HG02852 (cell line): ENCODE results near the gene DENND1A.
A peak's percentile ranks its signal among the peaks of the same experiment; 100 is the strongest.
"Not testable (repeated sequence)": the region's sequence is repeated elsewhere in the genome, so short reads cannot be mapped to it uniquely, and the experiment has no call there.

Experiments
- ATAC-seq: cut with Tn5 transposase; IDR thresholded peaks from one replicate; pipeline ENCODE4 v1.9.1; 2021; ENCODE audit warnings: mild to moderate bottlenecking, moderate library complexity; ENCODE audit not compliant: unreplicated experiment

DENND1A gene

GRCh38 chr9:123637945-123638634 is 291.8 kb downstream of the DENND1A start:
- ATAC-seq, result no peak

- no peak for ATAC-seq
Measured at GRCh38 chr9:123637606-123637944, 292.4 kb downstream of the DENND1A start.

GRCh38 chr9:123636805-123637204 is 293.1 kb downstream of the DENND1A start:
- ATAC-seq, result not testable (repeated sequence)

GRCh38 chr9:123631862-123632261 is 298.1 kb downstream of the DENND1A start:
- ATAC-seq, result no peak

- no peak for ATAC-seq
Measured at GRCh38 chr9:123630233-123630632, 299.7 kb downstream of the DENND1A start.

GRCh38 chr9:123629531-123629930 is 300.4 kb downstream of the DENND1A start:
- no peak for ATAC-seq

GRCh38 chr9:123622711-123623241 is 307.1 kb downstream of the DENND1A start:
- no peak for ATAC-seq

GRCh38 chr9:123620239-123620638 is 309.7 kb downstream of the DENND1A start:
- ATAC-seq, result no peak

GRCh38 chr9:123617952-123618678 is 311.8 kb downstream of the DENND1A start:
- ATAC-seq, result no peak

GRCh38 chr9:123617286-123617685 is 312.6 kb downstream of the DENND1A start:
- ATAC-seq, result no peak

- no peak for ATAC-seq
Measured at GRCh38 chr9:123616707-123617106, 313.2 kb downstream of the DENND1A start.

GRCh38 chr9:123615381-123615780 is 314.5 kb downstream of the DENND1A start:
- no peak for ATAC-seq

GRCh38 chr9:123614306-123615263 is 315.3 kb downstream of the DENND1A start:
- no peak for ATAC-seq

GRCh38 chr9:123611226-123611625 is 318.7 kb downstream of the DENND1A start:
- ATAC-seq, result no peak

GRCh38 chr9:123609844-123610243 is 320.1 kb downstream of the DENND1A start:
- ATAC-seq, result no peak

- ATAC-seq, result peak; percentile 98
Measured at GRCh38 chr9:123608104-123608503, 321.8 kb downstream of the DENND1A start.

- no peak for ATAC-seq
Measured at GRCh38 chr9:123607479-123607878, 322.4 kb downstream of the DENND1A start.

GRCh38 chr9:123606141-123606540 is 323.8 kb downstream of the DENND1A start:
- no peak for ATAC-seq

GRCh38 chr9:123605286-123605685 is 324.6 kb downstream of the DENND1A start:
- ATAC-seq, result no peak

GRCh38 chr9:123604861-123605260 is 325.1 kb downstream of the DENND1A start:
- no peak for ATAC-seq

GRCh38 chr9:123601828-123602227 is 328.1 kb downstream of the DENND1A start:
- no peak for ATAC-seq
